SK-N-SH treated with all-trans-retinoic acid at 6 μM for 48 hours (cell line): ENCODE measurements around the gene MAB21L4.

Experiments
- ATAC-seq: fragments of 200-7000 bp; cut with Tn5 transposase; 3 replicates; pipeline ENCODE4 v1.9.1; 2020; ENCODE audit warnings: mild to moderate bottlenecking, moderate library complexity
- ARNTL ChIP-seq: fragments of 450-650 bp; formaldehyde crosslinking; IDR thresholded peaks from 2 replicates; pipeline ENCODE4 v1.5.0; 2020; ENCODE audit warnings: low read depth, mild to moderate bottlenecking, moderate library complexity, borderline replicate concordance
- BACH2 ChIP-seq: fragments of 250-450 bp; sonication (Bioruptor Pico); IDR thresholded peaks from 2 replicates; pipeline ENCODE4 v1.9.0; 2021; ENCODE audit warnings: mild to moderate bottlenecking, borderline replicate concordance
- CSDC2 ChIP-seq: fragments of 250-450 bp; sonication (Bioruptor Pico); IDR thresholded peaks from 2 replicates; pipeline ENCODE4 v1.5.0; 2020; ENCODE audit warnings: mild to moderate bottlenecking, moderate library complexity
- ESRRG ChIP-seq: fragments of 250-450 bp; sonication (Bioruptor Pico); IDR thresholded peaks from 2 replicates; pipeline ENCODE4 v1.6.1; 2021; ENCODE audit warnings: mild to moderate bottlenecking
- GLIS3 ChIP-seq: fragments of 250-450 bp; sonication (Bioruptor Pico); IDR thresholded peaks from 2 replicates; pipeline ENCODE4 v1.5.0; 2020; ENCODE audit warnings: mild to moderate bottlenecking, moderate library complexity
- ISL1 ChIP-seq: fragments of 250-450 bp; sonication (Bioruptor Pico); IDR thresholded peaks from 2 replicates; pipeline ENCODE4 v2.1.2; 2022; ENCODE audit warnings: mild to moderate bottlenecking, moderate library complexity
- RARB ChIP-seq: fragments of 250-450 bp; sonication (Bioruptor Pico); IDR thresholded peaks from 2 replicates; pipeline ENCODE4 v1.8.0; 2021; ENCODE audit warnings: mild to moderate bottlenecking, moderate library complexity
- SNAI2 ChIP-seq: fragments of 250-450 bp; sonication (Bioruptor Pico); IDR thresholded peaks from 2 replicates; pipeline ENCODE4 v1.5.0; 2020; ENCODE audit warnings: mild to moderate bottlenecking, moderate library complexity
- TCF4 ChIP-seq: fragments of 250-450 bp; sonication (Bioruptor Pico); IDR thresholded peaks from 2 replicates; pipeline ENCODE4 v1.8.0; 2021; ENCODE audit warnings: mild to moderate bottlenecking, moderate library complexity, borderline replicate concordance
- TOX ChIP-seq: fragments of 250-450 bp; sonication (Bioruptor Pico); IDR thresholded peaks from 2 replicates; pipeline ENCODE4 v1.8.0; 2021; ENCODE audit warnings: mild to moderate bottlenecking, moderate library complexity, borderline replicate concordance
- ZC3H10 ChIP-seq: fragments of 250-450 bp; sonication (Bioruptor Pico); IDR thresholded peaks from 2 replicates; pipeline ENCODE4 v1.5.1; 2021; ENCODE audit warnings: mild to moderate bottlenecking, moderate library complexity
- ZFP3 ChIP-seq: fragments of 250-450 bp; sonication (Bioruptor Pico); IDR thresholded peaks from 2 replicates; pipeline ENCODE4 v1.5.0; 2020; ENCODE audit warnings: mild to moderate bottlenecking, moderate library complexity
- ZFP30 ChIP-seq: fragments of 450-650 bp; formaldehyde crosslinking; IDR thresholded peaks from 2 replicates; pipeline ENCODE4 v1.5.0; 2022; ENCODE audit warnings: mild to moderate bottlenecking, moderate library complexity
- ZNF565 ChIP-seq: fragments of 450-650 bp; formaldehyde crosslinking; conservative IDR thresholded peaks from 2 replicates; pipeline ENCODE4 v1.5.0; 2020; ENCODE audit warnings: low read depth, mild to moderate bottlenecking, moderate library complexity
- ZNF70 ChIP-seq: fragments of 450-650 bp; formaldehyde crosslinking; IDR thresholded peaks from 2 replicates; pipeline ENCODE4 v1.5.0; 2020; ENCODE audit warnings: mild to moderate bottlenecking, moderate library complexity
- ZNF8 ChIP-seq: fragments of 450-650 bp; formaldehyde crosslinking; IDR thresholded peaks from 2 replicates; pipeline ENCODE4 v1.5.0; 2020; ENCODE audit warnings: mild to moderate bottlenecking, moderate library complexity
- TF ChIP-seq, protein P1 (sequence below): fragments of 250-450 bp; sonication (Bioruptor Pico); IDR thresholded peaks from 2 replicates; pipeline ENCODE4 v1.5.0; 2020; ENCODE audit warnings: mild to moderate bottlenecking, moderate library complexity
- TF ChIP-seq, protein P2 (sequence below): fragments of 250-450 bp; sonication (Bioruptor Pico); IDR thresholded peaks from 2 replicates; pipeline ENCODE4 v1.5.1; 2021; ENCODE audit warnings: mild to moderate bottlenecking, moderate library complexity
- TF ChIP-seq, protein P3 (sequence below): fragments of 250-450 bp; sonication (Bioruptor Pico); IDR thresholded peaks from 2 replicates; pipeline ENCODE4 v1.5.1; 2020; ENCODE audit warnings: low read depth, mild to moderate bottlenecking, moderate library complexity
- TF ChIP-seq, protein P4 (sequence below): fragments of 250-450 bp; sonication (Bioruptor Pico); IDR thresholded peaks from 2 replicates; pipeline ENCODE4 v1.8.0; 2020; ENCODE audit warnings: mild to moderate bottlenecking, moderate library complexity, borderline replicate concordance
- TF ChIP-seq, protein P5 (sequence below): fragments of 250-450 bp; sonication (Bioruptor Pico); IDR thresholded peaks from 2 replicates; pipeline ENCODE4 v1.8.0; 2021; ENCODE audit warnings: low read depth, mild to moderate bottlenecking, moderate library complexity, borderline replicate concordance

Gene MAB21L4

DNA sequence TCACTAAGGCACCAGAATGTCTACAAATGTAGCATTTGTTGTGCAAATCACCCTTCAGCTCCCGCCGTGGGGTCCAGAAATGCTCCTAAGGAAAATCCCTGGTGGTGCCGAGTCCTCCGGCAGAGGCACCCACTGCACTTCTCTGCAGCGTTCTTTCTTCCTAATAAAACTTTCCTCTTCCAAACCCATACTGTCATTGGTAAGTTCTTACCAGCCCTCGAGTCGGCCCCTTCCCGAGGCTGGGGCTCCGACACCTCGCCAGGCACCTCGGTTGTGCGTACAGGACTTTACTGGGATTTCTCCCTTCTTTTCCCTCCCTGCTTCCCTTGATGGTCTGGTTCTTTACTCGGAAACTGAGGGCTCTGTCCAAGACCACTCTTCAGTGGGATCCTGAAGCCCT is 37.6 kb downstream of the MAB21L4 start:
- TF ChIP-seq CSDC2 (no peak), ZFP3 (no peak), TOX (CRISPR knock-in tag) (no peak), RARB (CRISPR knock-in tag) (no peak), ZC3H10 (CRISPR knock-in tag) (no peak), TCF4 (no peak), SNAI2 (CRISPR knock-in tag) (no peak), ZFP30 (CRISPR knock-in tag) (no peak), ISL1 (CRISPR knock-in tag) (no peak), ZNF8 (CRISPR knock-in tag) (no peak)
- TF ChIP-seq, protein P1, sequence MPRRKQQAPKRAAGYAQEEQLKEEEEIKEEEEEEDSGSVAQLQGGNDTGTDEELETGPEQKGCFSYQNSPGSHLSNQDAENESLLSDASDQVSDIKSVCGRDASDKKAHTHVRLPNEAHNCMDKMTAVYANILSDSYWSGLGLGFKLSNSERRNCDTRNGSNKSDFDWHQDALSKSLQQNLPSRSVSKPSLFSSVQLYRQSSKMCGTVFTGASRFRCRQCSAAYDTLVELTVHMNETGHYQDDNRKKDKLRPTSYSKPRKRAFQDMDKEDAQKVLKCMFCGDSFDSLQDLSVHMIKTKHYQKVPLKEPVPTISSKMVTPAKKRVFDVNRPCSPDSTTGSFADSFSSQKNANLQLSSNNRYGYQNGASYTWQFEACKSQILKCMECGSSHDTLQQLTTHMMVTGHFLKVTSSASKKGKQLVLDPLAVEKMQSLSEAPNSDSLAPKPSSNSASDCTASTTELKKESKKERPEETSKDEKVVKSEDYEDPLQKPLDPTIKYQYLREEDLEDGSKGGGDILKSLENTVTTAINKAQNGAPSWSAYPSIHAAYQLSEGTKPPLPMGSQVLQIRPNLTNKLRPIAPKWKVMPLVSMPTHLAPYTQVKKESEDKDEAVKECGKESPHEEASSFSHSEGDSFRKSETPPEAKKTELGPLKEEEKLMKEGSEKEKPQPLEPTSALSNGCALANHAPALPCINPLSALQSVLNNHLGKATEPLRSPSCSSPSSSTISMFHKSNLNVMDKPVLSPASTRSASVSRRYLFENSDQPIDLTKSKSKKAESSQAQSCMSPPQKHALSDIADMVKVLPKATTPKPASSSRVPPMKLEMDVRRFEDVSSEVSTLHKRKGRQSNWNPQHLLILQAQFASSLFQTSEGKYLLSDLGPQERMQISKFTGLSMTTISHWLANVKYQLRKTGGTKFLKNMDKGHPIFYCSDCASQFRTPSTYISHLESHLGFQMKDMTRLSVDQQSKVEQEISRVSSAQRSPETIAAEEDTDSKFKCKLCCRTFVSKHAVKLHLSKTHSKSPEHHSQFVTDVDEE (CRISPR knock-in tag): no peak
- ATAC-seq: no peak

DNA sequence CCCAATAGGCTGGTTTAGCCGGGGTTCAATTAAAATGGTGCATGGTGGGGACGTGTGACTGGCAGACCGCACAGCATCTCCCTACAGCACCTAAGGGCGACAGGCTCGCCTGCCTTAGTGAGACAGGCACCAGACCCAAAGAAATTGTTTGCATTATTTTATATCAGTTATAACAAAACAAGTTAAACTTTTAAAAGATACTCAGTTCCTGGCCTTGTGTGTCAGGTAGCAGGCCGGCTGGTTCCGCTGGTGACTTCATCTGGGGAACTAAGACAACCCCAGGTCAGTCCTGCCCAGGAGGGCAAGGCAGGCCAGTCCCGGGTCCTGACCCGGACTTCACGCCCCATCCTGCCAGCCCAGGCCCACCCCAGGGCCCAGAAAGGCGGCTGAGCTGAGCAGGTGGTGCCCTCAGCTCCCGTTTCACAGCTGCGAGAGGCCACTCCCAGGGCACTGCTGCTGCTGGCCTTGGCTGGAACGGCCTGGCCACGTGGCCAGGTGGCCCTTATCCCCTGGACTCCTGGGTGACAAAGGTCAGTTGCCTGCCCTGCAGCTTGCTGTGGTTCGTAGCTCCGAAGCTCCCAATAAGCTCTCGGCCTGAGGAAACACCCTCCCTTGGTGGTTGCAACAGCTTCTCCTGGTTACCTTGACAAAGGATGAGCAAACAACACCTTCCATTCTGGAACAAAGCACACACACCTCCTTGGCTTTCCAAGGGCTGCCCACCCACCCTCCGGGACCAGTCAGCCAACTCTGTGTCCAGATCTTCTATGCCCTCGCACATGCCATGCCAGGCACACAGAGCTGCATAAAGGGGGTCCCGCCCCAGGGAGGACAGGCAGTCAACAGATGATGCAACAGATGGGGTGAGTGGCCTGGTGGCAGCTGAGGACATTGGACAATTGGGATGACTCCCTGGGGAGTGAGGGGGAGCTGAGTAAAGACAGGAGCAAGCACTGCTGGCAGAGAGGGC is 38.6 kb downstream of the MAB21L4 start:
- TF ChIP-seq BACH2 (CRISPR knock-in tag): no peak
- no peak for TF ChIP-seq ZNF565 (CRISPR knock-in tag)
- TF ChIP-seq ESRRG (CRISPR knock-in tag): no peak
- no peak for TF ChIP-seq ZNF70 (CRISPR knock-in tag)
- no peak for TF ChIP-seq TCF4
- TF ChIP-seq ARNTL (CRISPR knock-in tag): no peak
- ATAC-seq: no peak

DNA sequence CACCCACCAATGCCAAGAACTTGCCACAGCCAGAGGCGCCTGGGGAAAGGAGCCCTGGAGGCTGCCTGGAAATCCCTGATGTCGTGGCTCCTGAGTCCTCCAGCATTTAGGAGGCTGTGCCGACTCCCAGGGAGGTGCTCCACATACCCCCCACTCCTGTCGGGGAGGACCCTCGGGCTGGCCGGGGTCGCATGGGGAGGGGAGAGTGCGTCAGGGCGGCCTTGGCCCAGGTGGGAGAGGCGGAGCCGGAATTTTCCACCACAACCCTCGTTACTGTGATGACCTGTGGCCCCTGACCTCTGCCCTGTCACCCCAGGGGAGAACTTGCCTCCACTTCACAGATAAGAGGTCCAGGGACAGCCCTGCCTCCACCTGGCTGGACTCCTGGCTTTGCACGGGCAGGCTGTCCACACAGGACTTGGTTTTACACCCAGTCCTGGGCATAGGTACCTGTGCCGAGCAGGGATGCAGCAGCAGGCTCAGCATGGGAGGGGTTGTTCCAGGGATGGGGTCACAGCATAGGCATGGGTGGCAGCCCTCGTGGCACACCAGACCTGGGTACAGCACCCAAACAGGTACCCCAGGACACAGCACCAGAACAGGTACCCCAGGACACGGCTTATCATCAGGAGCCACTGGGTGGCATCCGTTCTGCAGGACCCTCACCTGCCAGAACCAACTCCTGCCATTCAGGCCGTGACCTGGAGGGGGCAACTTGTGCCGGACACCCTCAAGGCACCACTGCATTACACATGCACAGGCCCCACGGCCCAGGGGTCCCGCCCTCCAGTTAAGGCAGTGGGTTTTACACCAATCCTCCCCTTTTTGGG is 39.6 kb downstream of the MAB21L4 start:
- ATAC-seq: no peak
- no peak for TF ChIP-seq TOX (CRISPR knock-in tag)
- TF ChIP-seq CSDC2: no peak
- TF ChIP-seq RARB (CRISPR knock-in tag): no peak
- no peak for TF ChIP-seq ZNF8 (CRISPR knock-in tag)
- no peak for TF ChIP-seq BACH2 (CRISPR knock-in tag)
- no peak for TF ChIP-seq ESRRG (CRISPR knock-in tag)
- no peak for TF ChIP-seq ZC3H10 (CRISPR knock-in tag)
- TF ChIP-seq GLIS3 (CRISPR knock-in tag): no peak
- TF ChIP-seq ZNF70 (CRISPR knock-in tag): no peak
- no peak for TF ChIP-seq TCF4
- no peak for TF ChIP-seq ZFP30 (CRISPR knock-in tag)
- TF ChIP-seq, protein P2, sequence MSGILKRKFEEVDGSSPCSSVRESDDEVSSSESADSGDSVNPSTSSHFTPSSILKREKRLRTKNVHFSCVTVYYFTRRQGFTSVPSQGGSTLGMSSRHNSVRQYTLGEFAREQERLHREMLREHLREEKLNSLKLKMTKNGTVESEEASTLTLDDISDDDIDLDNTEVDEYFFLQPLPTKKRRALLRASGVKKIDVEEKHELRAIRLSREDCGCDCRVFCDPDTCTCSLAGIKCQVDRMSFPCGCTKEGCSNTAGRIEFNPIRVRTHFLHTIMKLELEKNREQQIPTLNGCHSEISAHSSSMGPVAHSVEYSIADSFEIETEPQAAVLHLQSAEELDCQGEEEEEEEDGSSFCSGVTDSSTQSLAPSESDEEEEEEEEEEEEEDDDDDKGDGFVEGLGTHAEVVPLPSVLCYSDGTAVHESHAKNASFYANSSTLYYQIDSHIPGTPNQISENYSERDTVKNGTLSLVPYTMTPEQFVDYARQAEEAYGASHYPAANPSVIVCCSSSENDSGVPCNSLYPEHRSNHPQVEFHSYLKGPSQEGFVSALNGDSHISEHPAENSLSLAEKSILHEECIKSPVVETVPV (CRISPR knock-in tag): no peak

DNA sequence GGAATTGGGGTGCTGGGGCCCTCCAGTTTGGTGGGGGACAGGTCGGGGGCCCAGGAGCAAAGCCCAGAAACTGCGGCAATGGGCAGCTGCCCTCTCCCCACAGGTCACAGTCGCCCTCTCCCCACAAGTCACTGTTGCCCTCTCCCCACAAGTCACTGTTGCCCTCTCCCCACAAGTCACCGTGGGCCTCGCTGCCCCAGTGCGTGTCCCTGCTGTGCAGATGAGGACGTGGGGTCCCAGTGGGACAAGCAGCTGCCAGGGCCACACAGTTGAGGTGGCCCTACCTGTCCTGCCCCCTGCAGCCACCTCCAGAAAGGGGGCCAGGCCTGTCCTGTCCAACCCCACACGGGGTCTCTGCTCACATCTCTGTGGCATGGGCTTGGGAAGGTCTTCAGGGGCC is 40.3 kb downstream of the MAB21L4 start:
- TF ChIP-seq, protein P3, sequence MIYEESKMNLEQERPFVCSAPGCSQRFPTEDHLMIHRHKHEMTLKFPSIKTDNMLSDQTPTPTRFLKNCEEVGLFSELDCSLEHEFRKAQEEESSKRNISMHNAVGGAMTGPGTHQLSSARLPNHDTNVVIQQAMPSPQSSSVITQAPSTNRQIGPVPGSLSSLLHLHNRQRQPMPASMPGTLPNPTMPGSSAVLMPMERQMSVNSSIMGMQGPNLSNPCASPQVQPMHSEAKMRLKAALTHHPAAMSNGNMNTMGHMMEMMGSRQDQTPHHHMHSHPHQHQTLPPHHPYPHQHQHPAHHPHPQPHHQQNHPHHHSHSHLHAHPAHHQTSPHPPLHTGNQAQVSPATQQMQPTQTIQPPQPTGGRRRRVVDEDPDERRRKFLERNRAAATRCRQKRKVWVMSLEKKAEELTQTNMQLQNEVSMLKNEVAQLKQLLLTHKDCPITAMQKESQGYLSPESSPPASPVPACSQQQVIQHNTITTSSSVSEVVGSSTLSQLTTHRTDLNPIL (CRISPR knock-in tag): no peak
- TF ChIP-seq, protein P4, sequence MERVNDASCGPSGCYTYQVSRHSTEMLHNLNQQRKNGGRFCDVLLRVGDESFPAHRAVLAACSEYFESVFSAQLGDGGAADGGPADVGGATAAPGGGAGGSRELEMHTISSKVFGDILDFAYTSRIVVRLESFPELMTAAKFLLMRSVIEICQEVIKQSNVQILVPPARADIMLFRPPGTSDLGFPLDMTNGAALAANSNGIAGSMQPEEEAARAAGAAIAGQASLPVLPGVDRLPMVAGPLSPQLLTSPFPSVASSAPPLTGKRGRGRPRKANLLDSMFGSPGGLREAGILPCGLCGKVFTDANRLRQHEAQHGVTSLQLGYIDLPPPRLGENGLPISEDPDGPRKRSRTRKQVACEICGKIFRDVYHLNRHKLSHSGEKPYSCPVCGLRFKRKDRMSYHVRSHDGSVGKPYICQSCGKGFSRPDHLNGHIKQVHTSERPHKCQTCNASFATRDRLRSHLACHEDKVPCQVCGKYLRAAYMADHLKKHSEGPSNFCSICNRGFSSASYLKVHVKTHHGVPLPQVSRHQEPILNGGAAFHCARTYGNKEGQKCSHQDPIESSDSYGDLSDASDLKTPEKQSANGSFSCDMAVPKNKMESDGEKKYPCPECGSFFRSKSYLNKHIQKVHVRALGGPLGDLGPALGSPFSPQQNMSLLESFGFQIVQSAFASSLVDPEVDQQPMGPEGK (CRISPR knock-in tag): no peak
- TF ChIP-seq, protein P5, sequence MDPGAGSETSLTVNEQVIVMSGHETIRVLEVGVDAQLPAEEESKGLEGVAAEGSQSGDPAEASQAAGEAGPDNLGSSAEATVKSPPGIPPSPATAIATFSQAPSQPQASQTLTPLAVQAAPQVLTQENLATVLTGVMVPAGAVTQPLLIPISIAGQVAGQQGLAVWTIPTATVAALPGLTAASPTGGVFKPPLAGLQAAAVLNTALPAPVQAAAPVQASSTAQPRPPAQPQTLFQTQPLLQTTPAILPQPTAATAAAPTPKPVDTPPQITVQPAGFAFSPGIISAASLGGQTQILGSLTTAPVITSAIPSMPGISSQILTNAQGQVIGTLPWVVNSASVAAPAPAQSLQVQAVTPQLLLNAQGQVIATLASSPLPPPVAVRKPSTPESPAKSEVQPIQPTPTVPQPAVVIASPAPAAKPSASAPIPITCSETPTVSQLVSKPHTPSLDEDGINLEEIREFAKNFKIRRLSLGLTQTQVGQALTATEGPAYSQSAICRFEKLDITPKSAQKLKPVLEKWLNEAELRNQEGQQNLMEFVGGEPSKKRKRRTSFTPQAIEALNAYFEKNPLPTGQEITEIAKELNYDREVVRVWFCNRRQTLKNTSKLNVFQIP (CRISPR knock-in tag): no peak
- TF ChIP-seq BACH2 (CRISPR knock-in tag) (no peak), ZFP30 (CRISPR knock-in tag) (no peak), RARB (CRISPR knock-in tag) (no peak)
- ATAC-seq: no peak
